A549 (cell line): ENCODE measurements around the gene WFIKKN1. TPM values are rescaled to one million over a fixed set of nuclear protein-coding genes. Genes with fewer than 3 reads are reported as not detected.

ENCODE experiments used
- ATAC-seq, 2 experiments: fragments of 200-7000 bp in 1 of 2; fragments of >200 bp in 1 of 2; cut with Nextera tagmentation in 1 of 2; cut with Tn5 transposase in 1 of 2; 3 replicates each; pipeline versions ENCODE4 v1.8.0 to v1.9.1; 2018 to 2020; ENCODE audit warnings: mild to moderate bottlenecking in 1 of 2, moderate library complexity in 1 of 2
- CTCF ChIA-PET: fragments of 300-600 bp; sonication (Branson Sonifier 250); formaldehyde crosslinking; extraction: SDS; loops from one replicate; lab custom pipeline; 2021; ENCODE audit warnings: antibody characterized with exemption, inconsistent platforms; lab: Yijun Ruan, JAX
- POLR2A ChIA-PET: fragments of 350-600 bp; formaldehyde crosslinking; extraction: SDS; loops from one replicate; lab custom pipeline; 2021; ENCODE audit warnings: antibody characterized with exemption, inconsistent platforms; lab: Yijun Ruan, JAX
- DNase-seq, 2 experiments: peaks; one replicate each; pipeline versions ENCODE4 v3.0.0 to v3.0.0-alpha.2; 2011 to 2016; ENCODE audit warnings: low read depth in 1 of 2, low spot score in 1 of 2
- FAIRE-seq: peaks from 2 replicates; lab custom pipeline; 2011; peaks lifted over from hg19 to GRCh38; lab: Jason Lieb, UNC
- H3K27ac ChIP-seq, 2 experiments: fragments of >200 bp; sonication (Bioruptor Twin); formaldehyde crosslinking; 3 replicates each; pipeline ENCODE4 v1.5.1; 2016 to 2017
- H3K4me1 ChIP-seq: fragments of >200 bp; sonication (Bioruptor Twin); formaldehyde crosslinking; 3 replicates; pipeline ENCODE4 v1.6.1; 2016
- H3K4me2 ChIP-seq: fragments of >200 bp; sonication (Bioruptor Twin); formaldehyde crosslinking; 3 replicates; pipeline ENCODE4 v1.6.1; 2016
- H3K4me3 ChIP-seq: fragments of >200 bp; sonication (Bioruptor Twin); formaldehyde crosslinking; 3 replicates; pipeline ENCODE4 v1.5.1; 2016
- H3K9me3 ChIP-seq: fragments of >200 bp; sonication (Bioruptor Twin); formaldehyde crosslinking; 3 replicates; pipeline ENCODE4 v1.6.1; 2016
- CBX8 ChIP-seq: fragments of 200-600 bp; sonication (generic); IDR thresholded peaks from 2 replicates; pipeline ENCODE4 v1.6.1; 2016
- EHMT2 ChIP-seq: fragments of 200-600 bp; sonication (generic); IDR thresholded peaks from 2 replicates; pipeline ENCODE4 v1.6.1; 2016; ENCODE audit warnings: antibody characterized with exemption, low read depth, mild to moderate bottlenecking, moderate library complexity
- ESRRA ChIP-seq: fragments of 150-350 bp; IDR thresholded peaks from 2 replicates; pipeline ENCODE4 v1.6.1; 2014; ENCODE audit warnings: mild to moderate bottlenecking, low read length, borderline replicate concordance
- FOSB ChIP-seq: fragments of 250-450 bp; sonication (Bioruptor Pico); IDR thresholded peaks from 2 replicates; pipeline ENCODE4 v1.5.0; 2020; ENCODE audit warnings: mild to moderate bottlenecking, moderate library complexity
- FOSL2 ChIP-seq, 2 experiments: fragments of 450-650 bp in 1 of 2; fragments of >200 bp in 1 of 2; sonication (Bioruptor Twin) in 1 of 2; formaldehyde crosslinking; IDR thresholded peaks; 2 replicates each; pipeline versions ENCODE4 v1.5.0 to v1.6.1; 2016 to 2020; ENCODE audit warnings: mild to moderate bottlenecking in 1 of 2, moderate library complexity in 1 of 2
- FOXS1 ChIP-seq: fragments of 250-450 bp; sonication (Bioruptor Pico); IDR thresholded peaks from 2 replicates; pipeline ENCODE4 v1.5.0; 2020; ENCODE audit warnings: mild to moderate bottlenecking, moderate library complexity
- GATA3 ChIP-seq: IDR thresholded peaks from 2 replicates; pipeline ENCODE4 v1.6.1; 2012; ENCODE audit warnings: borderline replicate concordance
- HDAC2 ChIP-seq: fragments of 200-600 bp; sonication (generic); IDR thresholded peaks from 2 replicates; pipeline ENCODE4 v1.6.1; 2016
- HOXB5 ChIP-seq: fragments of 250-450 bp; sonication (Bioruptor Pico); IDR thresholded peaks from 2 replicates; pipeline ENCODE4 v1.5.0; 2020; ENCODE audit warnings: mild to moderate bottlenecking, moderate library complexity
- JUN ChIP-seq, 2 experiments: fragments of >200 bp; sonication (Bioruptor Twin); formaldehyde crosslinking; IDR thresholded peaks; 2 replicates in 1 of 2; 3 replicates in 1 of 2; pipeline ENCODE4 v1.6.1; 2016 to 2017
- JUNB ChIP-seq: fragments of >200 bp; sonication (Bioruptor Twin); formaldehyde crosslinking; IDR thresholded peaks from 2 replicates; pipeline ENCODE4 v1.6.1; 2016
- MAZ ChIP-seq: fragments of 150-350 bp; IDR thresholded peaks from 2 replicates; pipeline ENCODE4 v1.6.1; 2014; ENCODE audit warnings: antibody characterized with exemption, low read depth, low read length, borderline replicate concordance
- MYC ChIP-seq: IDR thresholded peaks from 2 replicates; pipeline ENCODE4 v1.6.1; 2012; ENCODE audit warnings: mild to moderate bottlenecking, inconsistent platforms, low read length, improper control_type of control experiment, borderline replicate concordance
- NFE2L2 ChIP-seq: fragments of 150-350 bp; conservative IDR thresholded peaks from 2 replicates; pipeline ENCODE4 v1.6.1; 2014; ENCODE audit warnings: low read length
- NPAS2 ChIP-seq: fragments of 250-450 bp; sonication (Bioruptor Pico); IDR thresholded peaks from 2 replicates; pipeline ENCODE4 v1.8.0; 2022; ENCODE audit warnings: mild to moderate bottlenecking, moderate library complexity, borderline replicate concordance
- PHF8 ChIP-seq: fragments of 200-600 bp; sonication (generic); IDR thresholded peaks from 2 replicates; pipeline ENCODE4 v1.6.1; 2016; ENCODE audit warnings: low read depth, mild to moderate bottlenecking, antibody characterized with exemption, moderate library complexity, borderline replicate concordance
- POLR2A ChIP-seq: IDR thresholded peaks from 2 replicates; pipeline ENCODE4 v1.6.1; 2012; ENCODE audit warnings: mild to moderate bottlenecking, low read length
- RAD21 ChIP-seq, 2 experiments: fragments of >200 bp in 1 of 2; sonication (Bioruptor Twin) in 1 of 2; formaldehyde crosslinking in 1 of 2; IDR thresholded peaks in 1 of 2; conservative IDR thresholded peaks in 1 of 2; 2 replicates in 1 of 2; 3 replicates in 1 of 2; pipeline ENCODE4 v1.6.1; 2012 to 2018; ENCODE audit warnings: inconsistent platforms in 1 of 2
- RARB ChIP-seq: fragments of 250-450 bp; sonication (Bioruptor Pico); IDR thresholded peaks from 2 replicates; pipeline ENCODE4 v1.8.0; 2021; ENCODE audit warnings: mild to moderate bottlenecking, moderate library complexity
- RFX5 ChIP-seq: fragments of 450-650 bp; IDR thresholded peaks from 2 replicates; pipeline ENCODE4 v1.7.1; 2014; ENCODE audit warnings: antibody characterized with exemption, mild to moderate bottlenecking, moderate library complexity
- RNF2 ChIP-seq: fragments of 200-600 bp; sonication (generic); IDR thresholded peaks from 2 replicates; pipeline ENCODE4 v1.6.1; 2016; ENCODE audit warnings: low read depth, mild to moderate bottlenecking, antibody characterized with exemption, moderate library complexity, borderline replicate concordance
- SMC3 ChIP-seq: fragments of >200 bp; sonication (Bioruptor Twin); formaldehyde crosslinking; IDR thresholded peaks from 3 replicates; pipeline ENCODE4 v1.6.1; 2018; ENCODE audit warnings: inconsistent platforms
- TFCP2L1 ChIP-seq: fragments of 250-450 bp; sonication (Bioruptor Pico); IDR thresholded peaks from 2 replicates; pipeline ENCODE4 v1.5.0; 2021; ENCODE audit warnings: mild to moderate bottlenecking
- TP53 ChIP-seq: fragments of 250-450 bp; sonication (Bioruptor Pico); IDR thresholded peaks from 2 replicates; pipeline ENCODE4 v1.5.0; 2021; ENCODE audit warnings: mild to moderate bottlenecking, moderate library complexity
- WGBS: methylation state at CpG from one replicate; pipeline ENCODE4 v1.1.6; 2017; ENCODE audit errors: missing lambda C conversion rate; 5-methylcytosine and 5-hydroxymethylcytosine counted together
- polyA plus RNA-seq, 4 experiments: library from polyadenylated mRNA; depleted of rRNA in 3 of 4; stranded (reverse); fragments of >200 nt; fragmentation: RNase III in 1 of 4; extraction: RNeasy Plus Mini Kit Qiagen cat#74134 plus additional on column Dnase treatment in 1 of 4; gene quantifications; 2 replicates in 3 of 4; 3 replicates in 1 of 4; pipeline ENCODE4 v1.2.3, GENCODE V29; 2011 to 2017
- TF ChIP-seq, protein P1 (sequence below): fragments of >200 bp; sonication (Bioruptor Twin); formaldehyde crosslinking; IDR thresholded peaks from 2 replicates; pipeline ENCODE4 v1.6.1; 2016
- TF ChIP-seq, protein P2 (sequence below): IDR thresholded peaks from 2 replicates; pipeline ENCODE4 v1.6.1; 2012
- TF ChIP-seq, protein P3 (sequence below): fragments of >200 bp; sonication (Bioruptor Twin); formaldehyde crosslinking; IDR thresholded peaks from 3 replicates; pipeline ENCODE4 v1.6.1; 2016

The WFIKKN1 gene
- polyA plus RNA-seq, 2 of the 4 experiments (the other 2 are of a cell fraction): 0.05 to 0.23 TPM

DNA sequence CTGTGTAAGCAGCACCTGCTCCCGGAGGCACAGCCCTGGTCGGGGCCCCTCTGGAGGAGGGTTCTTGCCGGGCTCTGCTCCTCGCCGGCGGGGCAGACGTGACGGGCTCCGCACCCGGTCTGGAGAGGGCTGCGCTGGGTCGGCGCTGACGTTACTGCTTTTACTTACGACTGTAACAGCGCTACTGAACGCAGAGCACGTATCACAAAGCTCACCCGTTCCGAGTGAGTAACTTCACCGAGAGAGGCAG, 42.2 kb upstream of the WFIKKN1 start:
- ChIA-PET POLR2A (interaction anchor here (0.8 to 1.3 kb wide), 4 partner anchors 9 to 71 kb away, joined by 3 read pairs; partner anchors contain the start of genes METTL26 and WDR90), CTCF (interaction anchor here (0.9 to 1.3 kb wide), 4 partner anchors 9 to 68 kb away, joined by 3 to 5 read pairs (median 4); no protein-coding TSS in a partner anchor)
- DNase-seq (peak in 1 of 2 experiments; percentile 67), ATAC-seq (peak; percentile 6 to 9), FAIRE-seq (no peak)
- TF ChIP-seq CBX8: no peak
- TF ChIP-seq JUN (IDR thresholded peaks at IDR 0.05): no peak
- no peak for TF ChIP-seq RARB (CRISPR knock-in tag)
- TF ChIP-seq RNF2: no peak
- TF ChIP-seq FOSB (CRISPR knock-in tag): no peak
- TF ChIP-seq MAZ: no peak
- no peak for TF ChIP-seq HOXB5 (CRISPR knock-in tag)
- TF ChIP-seq FOSL2 (IDR thresholded peaks at IDR 0.05): no peak
- no peak for TF ChIP-seq FOSL2 (CRISPR knock-in tag; IDR thresholded peaks at IDR 0.05)
- no peak for TF ChIP-seq SMC3
- no peak for TF ChIP-seq NPAS2 (CRISPR knock-in tag)
- no peak for TF ChIP-seq GATA3
- TF ChIP-seq NFE2L2: no peak
- TF ChIP-seq TP53 (CRISPR knock-in tag): no peak
- no peak for TF ChIP-seq MYC
- TF ChIP-seq HDAC2: no peak
- TF ChIP-seq, protein P1, sequence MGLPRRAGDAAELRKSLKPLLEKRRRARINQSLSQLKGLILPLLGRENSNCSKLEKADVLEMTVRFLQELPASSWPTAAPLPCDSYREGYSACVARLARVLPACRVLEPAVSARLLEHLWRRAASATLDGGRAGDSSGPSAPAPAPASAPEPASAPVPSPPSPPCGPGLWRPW: no peak
- no peak for TF ChIP-seq ESRRA
- no peak for TF ChIP-seq EHMT2
- no peak for TF ChIP-seq PHF8
- WGBS: 2% methylated on average over 19 of the region's 21 CpGs
- H3K4me3 ChIP-seq: peak overlapping the region; percentile 90
- H3K4me1 ChIP-seq: peaks cover 38% of the 10 kb centered on the region
- H3K27ac ChIP-seq: peak overlapping the region; percentile 96 to 98
- no peaks in the 10 kb centered on the region for H3K9me3 ChIP-seq
- H3K4me2 ChIP-seq: peak overlapping the region; percentile 74

DNA sequence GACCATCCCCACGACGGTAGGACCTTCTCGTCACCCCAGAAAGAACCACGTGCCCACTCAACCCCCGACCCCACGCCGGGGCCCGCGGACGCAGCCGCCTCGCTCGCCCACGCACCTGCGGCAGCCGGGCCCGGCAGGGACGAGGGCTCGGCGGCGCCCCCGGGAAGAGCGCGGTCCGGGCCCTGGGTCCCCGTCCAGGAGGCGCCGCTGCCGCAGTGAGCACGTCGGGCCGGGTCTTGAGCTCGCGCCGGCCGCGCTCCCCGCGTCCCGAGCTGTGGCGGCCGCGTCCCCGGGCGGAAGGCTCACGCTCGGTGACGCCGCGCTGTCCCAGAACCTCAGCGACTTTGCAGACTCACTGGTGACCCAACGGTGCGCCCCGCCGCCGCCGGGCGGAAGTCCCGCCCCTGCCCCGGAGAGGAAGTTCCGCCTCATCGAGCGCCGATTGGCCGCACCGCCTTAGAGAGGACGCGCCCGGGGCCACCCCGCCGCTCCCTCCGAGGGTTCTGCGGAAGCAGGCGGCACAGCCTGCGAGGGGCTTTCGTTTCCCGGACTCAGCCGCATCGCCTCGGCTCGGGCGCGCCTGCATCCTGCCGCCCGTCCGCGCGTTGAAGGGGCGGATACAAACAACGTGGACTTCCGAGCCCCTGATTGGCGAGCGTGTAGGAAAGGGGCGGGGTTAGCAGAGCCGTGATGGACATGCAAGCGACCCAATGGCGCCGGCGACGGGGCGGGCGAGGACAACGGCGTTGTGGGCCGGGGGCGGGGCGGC, 41.7 kb upstream of the WFIKKN1 start:
- WGBS: 3% methylated on average over 5 of the region's 107 CpGs
- Histone ChIP-seq H3K4me3 (peak overlapping the region; percentile 90), H3K9me3 (no peaks in the 10 kb centered on the region), H3K27ac (peak overlapping the region; percentile 96 to 98), H3K4me2 (peak overlapping the region; percentile 74), H3K4me1 (peaks cover 41% of the 10 kb centered on the region)
- FAIRE-seq (no peak), DNase-seq (peak; percentile 81 to 97), ATAC-seq (peak; percentile 73 to 86)
- ChIA-PET POLR2A (interaction anchor here (0.8 to 1.3 kb wide), 4 partner anchors 10 to 70 kb away, joined by 3 read pairs; partner anchors contain the start of genes METTL26 and WDR90), CTCF (interaction anchor here (0.9 to 1.3 kb wide), 4 partner anchors 9 to 68 kb away, joined by 3 to 5 read pairs (median 4); no protein-coding TSS in a partner anchor)
- TF ChIP-seq TFCP2L1 (CRISPR knock-in tag): 0 out of 2 replicates have a peak, but pooled peaks have one; percentile 38
- peak in 1 of 2 experiments; percentile 20; a peak in 2 of 5 replicates for TF ChIP-seq RAD21 (conservative IDR thresholded peaks at IDR 0.05 in 1 of 2, IDR thresholded peaks at IDR 0.05 in 1 of 2)
- TF ChIP-seq, protein P2, sequence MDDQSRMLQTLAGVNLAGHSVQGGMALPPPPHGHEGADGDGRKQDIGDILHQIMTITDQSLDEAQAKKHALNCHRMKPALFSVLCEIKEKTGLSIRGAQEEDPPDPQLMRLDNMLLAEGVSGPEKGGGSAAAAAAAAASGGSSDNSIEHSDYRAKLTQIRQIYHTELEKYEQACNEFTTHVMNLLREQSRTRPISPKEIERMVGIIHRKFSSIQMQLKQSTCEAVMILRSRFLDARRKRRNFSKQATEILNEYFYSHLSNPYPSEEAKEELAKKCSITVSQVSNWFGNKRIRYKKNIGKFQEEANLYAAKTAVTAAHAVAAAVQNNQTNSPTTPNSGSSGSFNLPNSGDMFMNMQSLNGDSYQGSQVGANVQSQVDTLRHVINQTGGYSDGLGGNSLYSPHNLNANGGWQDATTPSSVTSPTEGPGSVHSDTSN: no peak; the same call in 1 of the 2 replicates
- peak; percentile 37 to 89; a peak in 4 of 5 replicates for TF ChIP-seq JUN (IDR thresholded peaks at IDR 0.05)
- no peak for TF ChIP-seq FOSL2 (IDR thresholded peaks at IDR 0.05)
- TF ChIP-seq FOSL2 (CRISPR knock-in tag; IDR thresholded peaks at IDR 0.05): no peak
- TF ChIP-seq POLR2A: peak; percentile 86
- TF ChIP-seq RFX5: no peak
- TF ChIP-seq PHF8: peak; percentile 36; the same call in 1 of the 2 replicates
- TF ChIP-seq TP53 (CRISPR knock-in tag): 0 out of 2 replicates have a peak, but pooled peaks have one; percentile 65
- TF ChIP-seq, protein P3, sequence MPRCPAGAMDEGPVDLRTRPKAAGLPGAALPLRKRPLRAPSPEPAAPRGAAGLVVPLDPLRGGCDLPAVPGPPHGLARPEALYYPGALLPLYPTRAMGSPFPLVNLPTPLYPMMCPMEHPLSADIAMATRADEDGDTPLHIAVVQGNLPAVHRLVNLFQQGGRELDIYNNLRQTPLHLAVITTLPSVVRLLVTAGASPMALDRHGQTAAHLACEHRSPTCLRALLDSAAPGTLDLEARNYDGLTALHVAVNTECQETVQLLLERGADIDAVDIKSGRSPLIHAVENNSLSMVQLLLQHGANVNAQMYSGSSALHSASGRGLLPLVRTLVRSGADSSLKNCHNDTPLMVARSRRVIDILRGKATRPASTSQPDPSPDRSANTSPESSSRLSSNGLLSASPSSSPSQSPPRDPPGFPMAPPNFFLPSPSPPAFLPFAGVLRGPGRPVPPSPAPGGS: peak; percentile 87; the same call in 1 of the 3 replicates
- no peak for TF ChIP-seq JUNB
- no peak for TF ChIP-seq FOXS1 (CRISPR knock-in tag)
